GM18907 (cell line): ENCODE measurements around the gene MS4A6E.
A peak's percentile ranks its signal among the peaks of the same experiment; 100 is the strongest.
"Not testable (repeated sequence)": the region's sequence is repeated elsewhere in the genome, so short reads cannot be mapped to it uniquely, and the experiment has no call there.

Experiments used
- ATAC-seq: cut with Tn5 transposase; IDR thresholded peaks from one replicate; pipeline ENCODE4 v1.9.1; 2021; ENCODE audit warnings: mild to moderate bottlenecking, moderate library complexity; ENCODE audit not compliant: unreplicated experiment

MS4A6E gene

GRCh38 chr11:60334005-60334620 is 7.1 kb downstream of the MS4A6E start:
- peak; percentile 51 for ATAC-seq

- ATAC-seq, result peak; percentile 47
Measured at GRCh38 chr11:60336767-60337391, 9.8 kb downstream of the MS4A6E start.

DNA sequence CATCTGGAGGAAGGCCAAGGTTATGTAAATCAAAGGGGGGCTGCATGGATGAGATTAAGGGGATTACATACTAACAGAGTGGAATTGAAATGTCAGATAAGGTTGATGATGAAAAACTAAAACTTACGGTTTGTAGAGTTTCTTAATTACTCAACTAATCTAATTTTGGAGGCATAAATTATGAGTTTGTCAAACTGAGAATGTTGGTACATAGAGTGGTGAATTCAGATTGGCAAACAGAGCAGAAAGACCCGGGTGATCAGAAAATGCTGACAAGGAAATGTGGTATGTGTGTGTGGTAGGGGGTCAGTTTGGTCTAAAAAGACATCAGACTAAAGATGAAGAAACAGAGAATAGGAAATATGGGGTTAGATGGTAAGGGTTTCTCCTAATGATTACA is 11.0 kb downstream of the MS4A6E start:
- no peak for ATAC-seq

DNA sequence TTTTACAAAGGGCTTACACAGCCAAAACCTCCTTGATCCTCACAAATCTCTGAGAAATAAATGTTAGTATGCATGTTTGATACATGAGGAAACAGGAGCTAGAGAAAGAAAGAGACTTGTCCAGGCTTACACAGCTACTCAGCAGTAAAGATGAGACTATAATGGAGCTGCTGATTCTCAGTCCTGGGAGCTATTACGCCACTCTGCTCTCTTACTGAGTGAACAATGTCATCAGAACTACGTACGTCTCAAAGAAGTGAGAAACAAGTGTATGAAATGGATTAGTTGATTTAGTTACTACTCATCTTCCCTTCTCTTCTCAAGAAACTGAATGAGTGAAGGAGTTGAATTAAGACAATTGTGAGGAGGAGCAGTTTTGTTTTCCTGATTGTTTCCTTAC is 12.3 kb downstream of the MS4A6E start:
- ATAC-seq, result no peak

DNA sequence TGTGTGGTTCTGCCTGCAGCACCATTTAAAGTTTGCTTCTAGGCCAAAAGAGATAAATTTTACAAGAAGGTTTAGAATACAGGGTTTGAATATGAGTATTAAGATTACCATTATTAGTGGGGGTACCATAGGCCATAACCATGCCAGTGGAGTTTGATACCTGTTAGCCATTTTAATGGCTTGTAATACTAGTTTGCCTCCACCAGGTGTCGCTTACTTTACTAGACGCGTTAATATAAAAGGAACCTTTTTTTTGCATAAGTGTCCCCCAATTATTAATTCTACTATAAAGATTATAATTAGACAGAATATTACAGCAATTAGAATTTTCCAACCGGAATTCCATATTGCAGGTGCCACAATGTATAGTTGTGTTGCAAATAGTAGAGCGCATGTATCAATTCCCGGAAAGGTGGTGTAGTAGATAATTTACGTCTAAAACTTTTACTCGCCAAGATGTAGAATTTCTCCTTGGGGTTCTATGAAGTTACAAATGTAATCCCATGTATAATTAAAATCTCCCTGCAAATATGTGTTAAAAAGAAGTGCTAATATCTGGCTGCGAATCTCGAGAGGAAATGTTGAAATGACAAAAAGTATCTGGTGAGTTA is 16.1 kb downstream of the MS4A6E start:
- ATAC-seq, result no peak

- no peak for ATAC-seq
Measured at GRCh38 chr11:60344146-60344545, 17.1 kb downstream of the MS4A6E start.

DNA sequence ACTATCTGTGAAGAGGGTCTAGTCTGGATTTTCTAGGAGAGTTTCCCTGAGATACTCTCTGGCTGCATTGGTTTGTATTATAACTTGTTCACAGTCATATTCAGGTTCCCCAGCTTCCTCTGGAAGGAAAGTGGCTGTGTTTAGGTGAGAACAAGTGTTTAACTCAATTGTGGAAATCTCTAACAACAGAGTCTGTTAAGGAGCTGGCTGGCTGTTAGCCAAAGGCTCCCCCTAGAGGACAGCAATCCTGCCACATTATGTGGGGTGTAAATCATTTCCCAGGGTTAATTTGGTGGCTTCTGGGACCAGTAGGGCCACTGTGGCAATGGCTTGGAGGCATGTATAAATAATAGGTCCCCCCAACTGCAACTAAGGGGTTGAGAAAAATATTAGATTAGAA is 18.4 kb downstream of the MS4A6E start:
- no peak for ATAC-seq

DNA sequence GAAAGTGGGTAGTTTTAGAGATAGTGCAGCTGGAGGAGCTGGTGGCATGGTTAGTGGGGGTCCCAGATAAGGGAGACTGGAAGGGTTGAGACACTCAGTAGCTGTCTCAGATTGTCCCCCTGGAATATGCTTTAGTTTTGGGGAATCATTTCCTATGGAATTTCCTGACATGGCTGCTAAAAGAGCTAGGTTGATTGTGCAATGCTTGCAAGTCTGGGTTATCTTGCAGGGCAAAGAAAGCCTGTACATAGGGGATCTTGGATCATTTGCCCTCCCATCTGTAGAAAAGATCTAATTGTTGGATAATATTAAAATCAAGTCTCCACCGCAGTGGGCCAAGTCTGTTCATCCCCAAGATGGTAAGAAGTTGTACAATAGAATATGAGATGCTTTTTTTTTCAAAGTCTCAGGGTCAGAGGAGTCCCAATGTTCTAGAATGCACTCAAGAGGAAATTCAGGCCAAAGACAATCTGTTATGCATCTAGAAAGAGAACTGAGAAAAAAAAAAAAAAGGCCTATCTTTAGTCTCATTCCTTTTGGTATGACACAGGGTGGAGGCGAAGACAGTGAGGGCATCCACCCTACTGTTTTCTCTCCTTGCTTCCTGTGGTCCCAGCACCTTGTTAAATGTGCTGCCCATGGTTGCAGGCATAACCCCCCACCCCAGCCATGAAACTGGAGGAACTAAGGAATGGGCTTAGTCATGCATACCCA is 20.2 kb downstream of the MS4A6E start:
- no peak for ATAC-seq

DNA sequence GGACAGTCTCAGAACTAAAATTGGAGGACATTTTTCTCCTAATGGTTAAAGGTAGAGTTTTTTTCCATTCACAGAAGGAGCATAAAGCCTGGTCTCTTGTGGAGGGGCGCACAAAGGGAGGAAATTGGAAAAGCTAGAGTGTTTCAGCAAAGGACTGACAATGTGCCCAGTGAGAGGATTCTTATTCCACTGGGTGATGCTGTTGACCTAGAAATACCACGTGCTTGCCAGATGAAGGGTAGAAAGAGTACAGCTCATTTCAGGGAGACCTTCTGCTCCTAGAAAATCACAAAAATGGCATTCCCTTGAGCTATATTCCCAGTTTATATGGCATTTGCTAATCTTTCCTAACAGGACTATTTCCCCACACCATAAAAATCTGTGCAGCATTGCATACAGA is 21.1 kb downstream of the MS4A6E start:
- no peak for ATAC-seq

- ATAC-seq, result no peak
Measured at GRCh38 chr11:60349990-60350389, 22.9 kb downstream of the MS4A6E start.

DNA sequence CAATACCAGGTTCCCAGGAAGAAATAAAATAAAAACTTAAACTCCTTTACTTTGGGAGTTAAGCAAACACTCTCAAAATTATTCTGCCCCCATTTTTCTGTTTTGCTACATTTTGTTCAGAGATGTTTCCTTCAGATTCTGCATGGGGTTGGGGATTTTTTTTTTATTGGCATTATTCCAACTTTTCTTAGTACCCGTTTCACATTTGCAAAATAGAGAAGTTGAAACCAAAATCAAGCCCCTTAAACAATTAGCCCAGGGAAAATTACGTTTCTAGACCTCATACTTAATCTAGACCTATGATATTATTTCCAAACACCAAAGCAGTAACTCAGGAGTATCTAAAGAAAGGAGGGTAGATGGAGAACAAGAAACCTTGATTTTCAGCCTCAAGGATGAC is 30.7 kb downstream of the MS4A6E start:
- no peak for ATAC-seq

DNA sequence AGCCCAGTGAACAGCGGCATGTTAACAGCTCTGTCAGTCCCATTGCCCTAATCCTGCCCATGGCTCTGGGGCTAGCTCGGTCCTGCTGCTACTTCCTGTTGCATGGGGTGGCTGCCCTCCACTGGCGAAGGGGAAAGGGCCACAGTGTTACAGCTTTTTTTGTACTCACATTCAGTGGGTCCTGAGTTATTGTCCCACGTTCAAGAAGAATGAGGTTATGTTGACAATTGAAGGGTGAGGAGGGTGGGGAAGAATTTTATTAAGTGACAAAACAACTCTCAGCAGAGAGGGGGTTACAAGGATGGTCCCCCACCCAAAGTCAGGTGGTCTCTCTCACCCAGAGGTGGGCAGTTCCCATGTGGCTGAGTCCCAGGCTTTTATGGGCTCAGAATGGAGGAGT is 33.6 kb downstream of the MS4A6E start:
- ATAC-seq, result no peak

- ATAC-seq, result no peak
Measured at GRCh38 chr11:60362241-60362640, 35.2 kb downstream of the MS4A6E start.

GRCh38 chr11:60363542-60364470 is 36.8 kb downstream of the MS4A6E start:
- peak; percentile 64 for ATAC-seq

DNA sequence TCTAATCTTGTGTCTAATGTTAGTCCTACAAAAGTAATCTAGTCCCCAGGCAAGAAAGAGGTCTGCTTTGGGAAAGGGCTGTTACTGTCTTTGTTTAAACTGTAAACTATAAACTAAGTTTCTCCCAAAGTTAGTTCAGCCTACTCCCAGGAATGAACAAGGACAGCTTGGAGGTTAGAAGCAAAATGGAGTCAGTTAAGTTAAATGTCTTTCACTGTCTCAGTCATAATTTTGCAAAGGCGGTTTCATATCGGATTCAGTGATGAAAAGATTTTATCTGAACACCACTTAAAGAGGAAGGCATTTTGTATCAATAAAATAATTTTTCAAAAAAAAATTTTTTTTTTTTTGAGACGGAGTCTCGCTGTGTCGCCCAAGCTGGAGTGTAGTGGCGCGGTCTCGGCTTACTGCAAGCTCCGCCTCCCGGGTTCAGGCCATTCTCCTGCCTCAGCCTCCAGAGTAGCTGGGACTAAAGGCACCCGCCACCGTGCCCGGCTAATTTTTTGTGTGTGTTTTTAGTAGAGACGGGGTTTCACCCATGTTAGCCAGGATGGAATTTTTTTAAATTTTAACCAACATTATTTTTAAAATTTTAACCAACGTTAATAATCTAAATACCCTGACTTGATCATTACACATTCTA is 39.3 kb downstream of the MS4A6E start:
- ATAC-seq, result not testable (repeated sequence)

- ATAC-seq, result peak; percentile 84
Measured at GRCh38 chr11:60367009-60367408, 40.0 kb downstream of the MS4A6E start.

GRCh38 chr11:60367896-60368295 is 40.8 kb downstream of the MS4A6E start:
- ATAC-seq, result no peak

GRCh38 chr11:60370252-60370810 is 43.3 kb downstream of the MS4A6E start:
- no peak for ATAC-seq

- no peak for ATAC-seq
Measured at GRCh38 chr11:60370811-60371298, 43.8 kb downstream of the MS4A6E start.

GRCh38 chr11:60371386-60371785 is 44.3 kb downstream of the MS4A6E start:
- no peak for ATAC-seq
